Peyer's patch (tissue), 4 donors: ENCODE measurements around the gene MTFR1L.

Experiments
- POLR2A ChIP-seq, 2 donors: fragments of 450-650 bp; IDR thresholded peaks; one replicate each; pipeline ENCODE4 v1.5.1; 2017; ENCODE audit warnings: antibody characterized with exemption in 2 of 2, mild to moderate bottlenecking in 2 of 2, moderate library complexity in 2 of 2
- TF ChIP-seq, protein P1 (sequence below), 6 experiments: fragments of 450-650 bp in 4 of 6; fragments of 200-600 bp in 2 of 6; sonication (generic) in 1 of 6; IDR thresholded peaks; one replicate each; pipeline ENCODE4 v1.5.1; 2017 to 2019; ENCODE audit warnings: antibody characterized with exemption in 6 of 6, mild to moderate bottlenecking in 3 of 6, moderate library complexity in 1 of 6

DNA sequence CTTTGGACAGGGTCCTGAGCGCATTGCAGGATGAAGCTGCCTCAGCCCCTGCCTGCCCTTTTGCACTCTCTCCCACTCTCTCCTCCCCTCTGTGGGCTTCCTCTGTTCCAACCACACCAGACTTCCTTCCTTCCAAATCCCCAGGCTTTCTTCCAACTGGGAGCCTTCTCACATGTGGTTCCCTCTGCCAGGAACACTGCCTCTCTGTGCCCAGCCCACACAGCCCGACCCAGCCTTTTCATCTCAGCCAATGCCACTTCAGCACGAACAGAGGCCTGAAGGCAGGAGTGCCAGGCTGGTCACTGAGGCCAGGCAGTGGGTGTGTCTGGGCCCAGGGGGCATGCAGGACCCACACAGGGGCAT, 13.9 kb upstream of the MTFR1L start:
- no peak for TF ChIP-seq POLR2A (IDR thresholded peaks at IDR 0.05)
- TF ChIP-seq, protein P1, sequence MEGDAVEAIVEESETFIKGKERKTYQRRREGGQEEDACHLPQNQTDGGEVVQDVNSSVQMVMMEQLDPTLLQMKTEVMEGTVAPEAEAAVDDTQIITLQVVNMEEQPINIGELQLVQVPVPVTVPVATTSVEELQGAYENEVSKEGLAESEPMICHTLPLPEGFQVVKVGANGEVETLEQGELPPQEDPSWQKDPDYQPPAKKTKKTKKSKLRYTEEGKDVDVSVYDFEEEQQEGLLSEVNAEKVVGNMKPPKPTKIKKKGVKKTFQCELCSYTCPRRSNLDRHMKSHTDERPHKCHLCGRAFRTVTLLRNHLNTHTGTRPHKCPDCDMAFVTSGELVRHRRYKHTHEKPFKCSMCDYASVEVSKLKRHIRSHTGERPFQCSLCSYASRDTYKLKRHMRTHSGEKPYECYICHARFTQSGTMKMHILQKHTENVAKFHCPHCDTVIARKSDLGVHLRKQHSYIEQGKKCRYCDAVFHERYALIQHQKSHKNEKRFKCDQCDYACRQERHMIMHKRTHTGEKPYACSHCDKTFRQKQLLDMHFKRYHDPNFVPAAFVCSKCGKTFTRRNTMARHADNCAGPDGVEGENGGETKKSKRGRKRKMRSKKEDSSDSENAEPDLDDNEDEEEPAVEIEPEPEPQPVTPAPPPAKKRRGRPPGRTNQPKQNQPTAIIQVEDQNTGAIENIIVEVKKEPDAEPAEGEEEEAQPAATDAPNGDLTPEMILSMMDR (IDR thresholded peaks at IDR 0.05), result no peak
